ENCODE results near the gene TMEM182. TPM values are rescaled to one million over a fixed set of nuclear protein-coding genes. Genes with fewer than 3 reads are reported as not detected.

The TMEM182 gene
- polyA plus RNA-seq, 1 donor from 2014 or later: 3.8 TPM

- H4K20me1 ChIP-seq (ENCODE audit: insufficient read depth): no peaks in the 10 kb centered on the region
- H3K9ac ChIP-seq (ENCODE audit: low read length): peak overlapping the region; percentile 79
- H3K4me2 ChIP-seq (ENCODE audit: low read length): peak overlapping the region; percentile 94
- H3K27ac ChIP-seq (ENCODE audit: low read length): peak overlapping the region; percentile 70
- no peaks in the 10 kb centered on the region for H3K9me2 ChIP-seq (ENCODE audit: insufficient read depth, low read length)
- TF ChIP-seq EZH2 (IDR thresholded peaks at IDR 0.05; ENCODE audit: borderline replicate concordance, insufficient read depth, low read length, poor library complexity, severe bottlenecking): no peak
- peak; percentile 56 for TF ChIP-seq REST (IDR thresholded peaks at IDR 0.05; ENCODE audit: borderline replicate concordance)
- no peak for TF ChIP-seq TAF1 (IDR thresholded peaks at IDR 0.05; ENCODE audit: low read depth)
- peak; percentile 64 for TF ChIP-seq MXI1 (conservative IDR thresholded peaks at IDR 0.05; ENCODE audit: poor library complexity, severe bottlenecking)
- TF ChIP-seq CTCF (IDR thresholded peaks at IDR 0.05; ENCODE audit: poor library complexity, severe bottlenecking): peak; percentile 53
- TF ChIP-seq RAD21 (conservative IDR thresholded peaks at IDR 0.05): peak; percentile 44
- TF ChIP-seq EP300 (conservative IDR thresholded peaks at IDR 0.05; ENCODE audit: poor library complexity, severe bottlenecking): no peak
- TF ChIP-seq POLR2AphosphoS5 (IDR thresholded peaks at IDR 0.05): peak; percentile 78
- TF ChIP-seq SMC3 (conservative IDR thresholded peaks at IDR 0.05; ENCODE audit: poor library complexity): peak; percentile 44
- peaks cover 1% of the 10 kb centered on the region for H3K36me3 ChIP-seq (ENCODE audit: insufficient read depth, low read length)
- H3K4me3 ChIP-seq (ENCODE audit: low read length): peak overlapping the region; percentile 95
- no peaks in the 10 kb centered on the region for H3F3A ChIP-seq (ENCODE audit: insufficient read depth, low read length, poor library complexity, severe bottlenecking)
- H3K9me3 ChIP-seq (ENCODE audit: low read length): no peaks in the 10 kb centered on the region
- H2AFZ ChIP-seq (ENCODE audit: low read depth, low read length): peak overlapping the region; percentile 98
- no peaks in the 10 kb centered on the region for H3K27me3 ChIP-seq (ENCODE audit: insufficient read depth, low read depth, low read length)
- H3K79me2 ChIP-seq (replicated peaks; ENCODE audit: insufficient read depth, low read length): peaks cover 53% of the 10 kb centered on the region
These were observed 25.1 kb upstream of the TMEM182 start for GRCh38 chr2:102736410-102737409.

- H3F3A ChIP-seq (ENCODE audit: insufficient read depth, low read length, poor library complexity, severe bottlenecking): no peaks in the 10 kb centered on the region
- no peaks in the 10 kb centered on the region for H3K9me2 ChIP-seq (ENCODE audit: insufficient read depth, low read length)
- H3K79me2 ChIP-seq (replicated peaks; ENCODE audit: insufficient read depth, low read length): peaks cover 47% of the 10 kb centered on the region
- TF ChIP-seq TAF1 (IDR thresholded peaks at IDR 0.05; ENCODE audit: low read depth): no peak
- H3K36me3 ChIP-seq (ENCODE audit: insufficient read depth, low read length): no peaks in the 10 kb centered on the region
- no peaks in the 10 kb centered on the region for H3K9me3 ChIP-seq (ENCODE audit: low read length)
- H3K9ac ChIP-seq (ENCODE audit: low read length): peak overlapping the region; percentile 79
- peak overlapping the region; percentile 46 for H3K4me2 ChIP-seq (ENCODE audit: low read length)
- H4K20me1 ChIP-seq (ENCODE audit: insufficient read depth): no peaks in the 10 kb centered on the region
- H3K27ac ChIP-seq (ENCODE audit: low read length): no peak overlapping the region
- peak overlapping the region; percentile 98 for H2AFZ ChIP-seq (ENCODE audit: low read depth, low read length)
- no peaks in the 10 kb centered on the region for H3K27me3 ChIP-seq (ENCODE audit: insufficient read depth, low read depth, low read length)
- peak overlapping the region; percentile 95 for H3K4me3 ChIP-seq (ENCODE audit: low read length)
These were observed 24.4 kb upstream of the TMEM182 start for GRCh38 chr2:102737431-102737830.

Data from neural cell (in vitro differentiated cells).